ENCODE measurements around the gene FYB1.

The FYB1 gene, protein sequence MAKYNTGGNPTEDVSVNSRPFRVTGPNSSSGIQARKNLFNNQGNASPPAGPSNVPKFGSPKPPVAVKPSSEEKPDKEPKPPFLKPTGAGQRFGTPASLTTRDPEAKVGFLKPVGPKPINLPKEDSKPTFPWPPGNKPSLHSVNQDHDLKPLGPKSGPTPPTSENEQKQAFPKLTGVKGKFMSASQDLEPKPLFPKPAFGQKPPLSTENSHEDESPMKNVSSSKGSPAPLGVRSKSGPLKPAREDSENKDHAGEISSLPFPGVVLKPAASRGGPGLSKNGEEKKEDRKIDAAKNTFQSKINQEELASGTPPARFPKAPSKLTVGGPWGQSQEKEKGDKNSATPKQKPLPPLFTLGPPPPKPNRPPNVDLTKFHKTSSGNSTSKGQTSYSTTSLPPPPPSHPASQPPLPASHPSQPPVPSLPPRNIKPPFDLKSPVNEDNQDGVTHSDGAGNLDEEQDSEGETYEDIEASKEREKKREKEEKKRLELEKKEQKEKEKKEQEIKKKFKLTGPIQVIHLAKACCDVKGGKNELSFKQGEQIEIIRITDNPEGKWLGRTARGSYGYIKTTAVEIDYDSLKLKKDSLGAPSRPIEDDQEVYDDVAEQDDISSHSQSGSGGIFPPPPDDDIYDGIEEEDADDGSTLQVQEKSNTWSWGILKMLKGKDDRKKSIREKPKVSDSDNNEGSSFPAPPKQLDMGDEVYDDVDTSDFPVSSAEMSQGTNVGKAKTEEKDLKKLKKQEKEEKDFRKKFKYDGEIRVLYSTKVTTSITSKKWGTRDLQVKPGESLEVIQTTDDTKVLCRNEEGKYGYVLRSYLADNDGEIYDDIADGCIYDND

DNA sequence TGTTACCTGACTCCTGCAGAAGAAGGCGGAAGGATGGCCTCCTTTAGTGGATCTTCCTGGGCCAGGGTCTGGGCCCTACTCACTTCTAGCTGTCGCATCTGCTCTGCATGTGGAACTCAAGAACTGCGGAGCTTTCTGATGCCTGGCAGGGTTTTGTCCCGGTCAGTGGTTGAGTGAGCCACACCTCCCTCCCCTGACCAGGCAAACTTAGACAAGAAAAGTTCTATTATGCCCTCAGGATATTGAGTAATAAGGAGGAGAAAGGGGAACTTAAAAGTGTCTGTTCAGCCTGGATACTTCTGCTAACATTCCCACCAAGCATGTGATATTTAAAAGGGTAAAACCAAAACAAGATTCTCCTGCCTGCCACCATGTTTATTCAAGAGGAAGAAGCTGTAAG is at the start of gene FYB1:
TSS of gene FYB1 (minus strand) at position 127 of the 400 bp plus-strand sequence. CDS start 16,603 bp downstream, outside the sequence.
- Mint-ChIP-seq H3K4me3 (no peak within 1 kb of the TSS), H3K36me3 (ENCODE audit: low read depth) (no peaks in the 10 kb centered on the region), H3K27ac (no peak within 1 kb of the TSS), H3K27me3 (no peaks in the 10 kb centered on the region), H3K9me3 (no peaks in the 10 kb centered on the region), H3K4me1 (peaks cover 62% of the 10 kb centered on the region)
- DNase-seq (no peak), ATAC-seq (no peak)

DNA sequence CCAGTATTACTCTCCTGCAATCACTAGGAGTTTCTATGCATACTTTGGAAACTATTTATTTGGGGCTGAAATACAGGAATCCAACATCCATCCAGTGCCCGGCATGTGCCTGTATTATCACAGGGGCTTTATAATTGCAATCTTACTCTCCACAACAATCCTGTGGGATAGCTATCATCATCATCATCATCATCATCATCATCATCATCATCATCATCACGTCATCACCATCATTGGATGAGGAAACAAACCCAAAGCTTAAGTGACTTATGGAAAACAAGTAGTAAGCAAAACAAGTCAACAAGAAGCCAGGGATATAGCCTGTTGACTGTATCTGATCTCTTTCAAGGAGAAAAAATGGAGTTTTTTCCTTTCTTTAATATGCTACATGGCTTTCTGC is 47.8 kb upstream of the FYB1 start:
- Mint-ChIP-seq H3K4me1 (peaks cover 30% of the 10 kb centered on the region), H3K27ac (no peak overlapping the region), H3K9me3 (no peaks in the 10 kb centered on the region), H3K27me3 (no peaks in the 10 kb centered on the region), H3K36me3 (ENCODE audit: low read depth) (no peaks in the 10 kb centered on the region), H3K4me3 (no peak overlapping the region)
- DNase-seq: no peak
- no peak for ATAC-seq

DNA sequence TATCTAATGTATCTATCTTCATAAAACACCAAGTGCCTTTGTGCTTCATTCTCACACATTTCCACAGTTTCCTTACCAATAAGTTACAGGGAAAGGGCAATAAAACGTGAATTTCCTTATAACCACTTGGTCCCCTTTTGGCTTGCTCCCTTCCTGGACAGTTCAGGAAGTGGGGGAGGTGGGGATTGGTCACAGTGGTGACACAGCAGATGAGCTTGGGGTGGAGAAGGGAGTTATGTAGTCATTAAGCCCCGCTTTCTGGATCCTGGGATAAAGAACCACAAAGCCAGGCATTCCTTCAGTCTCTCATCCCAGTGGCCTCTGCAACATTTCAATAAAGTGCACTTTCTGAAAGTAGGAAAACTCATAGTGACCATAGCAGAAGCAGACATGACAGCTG is 47.1 kb upstream of the FYB1 start:
- H3K36me3 Mint-ChIP-seq (ENCODE audit: low read depth): no peaks in the 10 kb centered on the region
- H3K4me1 Mint-ChIP-seq: peaks cover 22% of the 10 kb centered on the region
- no peaks in the 10 kb centered on the region for H3K9me3 Mint-ChIP-seq
- H3K4me3 Mint-ChIP-seq: no peak overlapping the region
- ATAC-seq: no peak
- H3K27ac Mint-ChIP-seq: no peak overlapping the region
- no peaks in the 10 kb centered on the region for H3K27me3 Mint-ChIP-seq
- DNase-seq: no peak

DNA sequence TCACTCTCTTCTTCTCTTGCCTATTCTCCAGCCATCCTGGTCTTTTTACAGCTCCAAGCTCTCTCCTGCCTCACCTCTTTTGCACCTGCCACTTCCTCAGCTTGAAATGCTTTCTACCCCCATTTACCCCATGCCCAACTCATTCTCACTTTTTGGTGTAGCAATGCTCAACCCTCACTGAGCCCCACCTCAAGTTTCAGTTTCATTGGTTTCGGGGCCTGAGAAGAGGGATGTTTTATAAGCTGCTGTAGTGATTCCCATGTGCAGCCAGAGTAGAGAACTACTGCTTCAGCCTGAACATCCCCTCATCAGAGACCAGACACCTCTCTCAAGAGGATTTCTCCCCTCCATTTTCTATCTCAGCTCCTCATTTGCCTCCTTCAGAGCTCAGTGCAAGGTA is 45.2 kb upstream of the FYB1 start:
- no peaks in the 10 kb centered on the region for H3K36me3 Mint-ChIP-seq (ENCODE audit: low read depth)
- no peak for DNase-seq
- H3K27ac Mint-ChIP-seq: peak overlapping the region; percentile 2
- ATAC-seq: peak; percentile 49
- no peaks in the 10 kb centered on the region for H3K27me3 Mint-ChIP-seq
- no peaks in the 10 kb centered on the region for H3K9me3 Mint-ChIP-seq
- no peak overlapping the region for H3K4me3 Mint-ChIP-seq
- peaks cover 12% of the 10 kb centered on the region for H3K4me1 Mint-ChIP-seq

DNA sequence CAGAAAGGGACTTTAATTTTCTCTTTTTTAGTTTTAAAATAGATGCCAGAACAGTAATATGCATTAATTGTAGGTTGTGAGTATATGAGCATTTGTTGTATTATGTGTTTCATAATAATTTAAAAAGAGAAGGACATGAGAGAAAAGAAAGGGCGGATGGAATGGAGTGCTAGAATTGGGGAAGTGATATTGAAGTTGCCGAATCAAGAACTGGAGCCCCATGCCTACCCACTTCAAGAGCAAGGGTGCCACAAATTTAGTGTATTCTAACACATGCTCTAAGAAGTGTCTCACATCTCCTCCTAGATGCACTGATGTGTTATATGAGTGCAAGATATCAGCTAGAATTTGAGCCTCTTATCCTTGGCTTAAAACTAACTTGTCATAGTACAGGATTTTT is 43.6 kb upstream of the FYB1 start:
- Mint-ChIP-seq H3K4me3 (no peak overlapping the region), H3K36me3 (ENCODE audit: low read depth) (no peaks in the 10 kb centered on the region), H3K9me3 (no peaks in the 10 kb centered on the region), H3K27ac (no peak overlapping the region), H3K27me3 (no peaks in the 10 kb centered on the region), H3K4me1 (peaks cover 12% of the 10 kb centered on the region)
- no peak for ATAC-seq
- no peak for DNase-seq

DNA sequence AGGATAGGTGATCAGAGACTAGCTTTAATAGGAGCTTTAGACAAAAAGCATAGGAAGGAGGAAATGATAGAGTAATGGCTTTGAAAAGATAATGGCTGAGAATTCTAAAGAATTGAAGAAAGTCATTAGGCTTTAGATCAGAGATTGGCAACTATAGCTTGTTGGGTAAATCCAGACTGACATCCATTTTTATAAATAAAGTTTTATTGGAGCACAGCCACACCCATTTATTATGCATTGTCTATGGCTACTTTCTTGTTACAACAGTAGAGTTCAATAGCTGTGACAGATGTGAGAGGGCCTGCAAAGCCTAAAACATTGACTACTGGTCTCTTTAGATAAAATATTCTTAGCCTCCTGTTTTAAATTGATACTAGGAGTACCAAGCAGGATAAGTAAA is 40.7 kb upstream of the FYB1 start:
- Mint-ChIP-seq H3K36me3 (ENCODE audit: low read depth) (no peaks in the 10 kb centered on the region), H3K4me1 (peaks cover 24% of the 10 kb centered on the region), H3K9me3 (no peaks in the 10 kb centered on the region), H3K27ac (no peak overlapping the region), H3K27me3 (no peaks in the 10 kb centered on the region), H3K4me3 (no peak overlapping the region)
- DNase-seq (no peak), ATAC-seq (no peak)

DNA sequence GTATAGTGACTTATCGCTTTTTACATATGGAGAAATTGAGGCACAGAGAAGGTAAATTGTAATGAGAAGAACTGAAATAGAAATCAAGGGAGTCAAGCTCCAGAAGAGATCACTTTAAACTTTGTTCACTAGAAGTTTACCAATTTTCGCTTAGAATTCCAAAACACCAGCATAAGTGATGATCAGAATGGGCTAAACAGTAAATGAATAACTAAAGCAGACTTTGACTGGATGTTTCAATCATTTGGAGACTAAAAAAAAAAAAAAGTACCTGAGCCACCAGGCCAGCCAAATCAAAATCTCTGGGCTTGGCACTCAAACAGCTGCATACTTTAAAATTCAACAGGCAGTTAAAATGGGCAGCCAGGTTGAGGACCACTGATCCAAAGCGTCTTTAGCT is 38.2 kb upstream of the FYB1 start:
- H3K27ac Mint-ChIP-seq: no peak overlapping the region
- no peak overlapping the region for H3K4me3 Mint-ChIP-seq
- peaks cover 18% of the 10 kb centered on the region for H3K4me1 Mint-ChIP-seq
- no peak for DNase-seq
- no peak for ATAC-seq
- H3K9me3 Mint-ChIP-seq: no peaks in the 10 kb centered on the region
- H3K36me3 Mint-ChIP-seq (ENCODE audit: low read depth): no peaks in the 10 kb centered on the region
- H3K27me3 Mint-ChIP-seq: no peaks in the 10 kb centered on the region

DNA sequence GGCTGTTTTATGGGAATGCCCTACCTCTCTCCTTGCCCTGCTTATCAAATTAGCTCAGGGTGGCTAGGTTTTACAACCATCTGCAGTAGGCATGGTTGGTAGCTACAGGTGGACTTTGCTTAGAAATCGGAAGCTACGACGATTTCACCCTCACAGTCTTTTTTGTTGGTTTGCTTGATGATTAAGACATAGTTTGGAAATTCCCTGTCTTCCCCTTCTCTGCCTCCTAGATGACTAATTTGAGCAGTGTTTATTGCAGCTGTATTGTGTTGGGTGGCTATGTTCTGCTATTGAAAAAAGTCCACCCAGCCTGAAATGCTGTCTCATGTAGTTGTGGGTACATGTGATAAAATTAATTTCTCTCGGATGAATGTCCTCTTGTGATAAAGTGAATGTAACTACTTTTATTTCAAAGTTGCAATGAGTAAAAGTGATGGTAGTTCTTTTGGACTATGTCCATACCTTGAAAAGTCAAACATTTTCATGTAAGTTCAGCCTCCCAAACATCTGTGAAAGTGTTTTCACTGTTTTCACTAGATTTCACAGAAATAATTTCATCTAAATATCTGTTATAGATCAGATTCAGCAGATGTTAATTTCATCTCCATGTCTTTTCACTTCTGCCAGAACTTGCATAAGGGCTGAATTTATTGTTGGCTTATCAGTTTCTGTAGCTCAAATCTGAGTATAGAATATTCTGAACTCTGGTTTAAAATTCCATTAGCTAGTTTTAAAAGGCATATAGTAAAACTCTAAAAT is 37.3 kb upstream of the FYB1 start:
- Mint-ChIP-seq H3K27me3 (no peaks in the 10 kb centered on the region), H3K9me3 (no peaks in the 10 kb centered on the region), H3K4me3 (no peak overlapping the region), H3K36me3 (ENCODE audit: low read depth) (no peaks in the 10 kb centered on the region), H3K27ac (peak overlapping the region; percentile 70), H3K4me1 (peaks cover 17% of the 10 kb centered on the region)
- ATAC-seq: peak; percentile 93
- DNase-seq: no peak

DNA sequence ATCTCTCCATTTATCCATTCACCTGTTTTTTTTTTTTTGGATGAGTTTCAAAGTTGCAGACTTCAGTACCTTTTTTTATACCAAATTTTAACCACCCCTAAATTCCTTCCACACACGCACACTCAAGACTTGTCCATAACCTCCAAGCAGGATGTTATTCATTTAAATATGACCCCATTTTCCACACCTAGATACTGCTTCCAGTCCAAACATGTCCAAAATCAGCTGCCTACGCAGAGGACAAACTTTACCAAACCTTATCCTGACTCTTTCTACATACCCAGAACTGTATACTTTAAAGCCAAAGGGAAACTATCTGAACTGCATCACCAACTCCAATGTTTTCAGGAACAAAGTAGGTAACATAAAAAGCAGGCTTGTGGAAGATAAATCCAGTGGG is 36.0 kb upstream of the FYB1 start:
- ATAC-seq: no peak
- Mint-ChIP-seq H3K9me3 (peaks cover under 1% of the 10 kb centered on the region), H3K36me3 (ENCODE audit: low read depth) (no peaks in the 10 kb centered on the region), H3K27ac (no peak overlapping the region), H3K4me3 (no peak overlapping the region), H3K4me1 (peaks cover 17% of the 10 kb centered on the region), H3K27me3 (no peaks in the 10 kb centered on the region)
- no peak for DNase-seq

DNA sequence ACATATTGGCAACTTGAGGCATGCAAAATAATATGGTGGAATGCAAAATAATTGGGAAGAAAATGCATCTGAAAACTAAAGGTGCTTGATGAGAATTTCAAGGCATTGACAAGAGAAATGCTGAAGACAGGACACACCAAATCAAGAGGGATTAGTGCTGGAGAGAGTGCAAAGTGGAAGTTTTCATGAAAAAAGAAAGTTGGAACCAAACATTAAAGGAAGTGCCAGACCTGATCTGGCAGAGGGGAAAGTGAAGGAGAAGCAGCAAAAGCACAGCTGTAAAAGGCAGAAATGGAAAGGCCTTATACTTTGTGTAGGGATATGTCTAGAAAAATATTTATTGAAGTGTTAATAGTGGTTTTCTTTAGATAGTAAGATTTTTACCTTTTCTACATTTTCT is 35.3 kb upstream of the FYB1 start:
- H3K4me3 Mint-ChIP-seq: no peak overlapping the region
- no peak overlapping the region for H3K27ac Mint-ChIP-seq
- peaks cover 17% of the 10 kb centered on the region for H3K4me1 Mint-ChIP-seq
- no peaks in the 10 kb centered on the region for H3K27me3 Mint-ChIP-seq
- no peaks in the 10 kb centered on the region for H3K36me3 Mint-ChIP-seq (ENCODE audit: low read depth)
- peaks cover 6% of the 10 kb centered on the region for H3K9me3 Mint-ChIP-seq
- no peak for DNase-seq
- ATAC-seq: no peak

DNA sequence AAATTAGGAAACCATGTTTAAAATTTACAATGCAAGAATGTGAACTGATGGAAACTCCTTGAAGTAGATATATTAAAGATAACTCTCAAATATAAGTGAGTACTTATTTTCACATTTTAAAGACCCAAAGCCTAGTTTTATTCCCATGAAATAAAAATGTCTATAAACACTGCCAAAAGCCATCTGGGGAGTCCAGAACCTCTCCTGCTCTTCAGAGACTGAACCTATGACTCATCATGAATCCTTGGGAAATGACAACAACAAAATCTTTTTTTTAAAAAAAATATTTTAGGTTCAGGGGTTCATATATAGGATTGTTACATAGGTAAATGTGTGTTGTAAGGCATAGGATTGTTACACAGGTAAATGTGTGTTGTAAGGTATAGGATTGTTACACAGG is 33.8 kb upstream of the FYB1 start:
- peaks cover 17% of the 10 kb centered on the region for H3K4me1 Mint-ChIP-seq
- no peak for DNase-seq

DNA sequence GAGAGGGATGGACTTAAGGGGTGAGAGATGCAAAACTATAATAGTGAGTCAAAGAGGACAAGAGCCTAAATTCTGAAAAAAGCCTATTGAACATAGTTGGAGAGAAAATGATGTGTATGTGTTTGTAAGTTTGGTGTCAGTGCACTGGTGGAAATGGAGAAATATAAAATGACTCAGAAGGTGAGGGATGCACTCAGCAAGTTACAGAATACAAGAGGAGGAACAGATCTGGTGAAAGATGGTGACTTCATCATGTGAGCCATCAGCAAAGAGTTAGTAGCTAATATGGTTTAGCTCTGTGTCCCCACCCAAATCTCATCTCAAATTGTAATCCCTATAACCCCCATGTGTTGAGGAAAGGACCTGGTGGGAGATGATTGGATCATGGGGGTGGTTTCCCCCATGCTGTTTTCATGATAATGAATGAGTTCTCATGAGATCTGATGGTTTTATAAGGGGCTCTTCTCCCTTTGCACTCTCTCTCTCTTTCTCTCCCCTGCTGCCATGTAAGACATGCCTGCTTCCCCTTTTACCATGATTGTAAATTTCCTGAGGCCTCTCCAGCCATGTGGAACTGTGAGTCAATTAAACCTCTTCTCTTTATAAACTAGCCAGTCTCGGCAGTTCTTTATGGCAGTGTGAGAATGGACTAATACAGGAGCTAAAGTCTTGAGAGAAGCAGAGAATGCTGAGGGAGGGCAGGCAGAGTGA is 30.4 kb upstream of the FYB1 start:
- ATAC-seq: no peak
- Mint-ChIP-seq H3K36me3 (ENCODE audit: low read depth) (no peaks in the 10 kb centered on the region), H3K4me3 (no peak overlapping the region), H3K4me1 (peaks cover 2% of the 10 kb centered on the region), H3K27me3 (no peaks in the 10 kb centered on the region), H3K27ac (no peak overlapping the region), H3K9me3 (peaks cover 11% of the 10 kb centered on the region)
- DNase-seq: no peak

More for the DNA sequence above, 33.8 kb upstream of the FYB1 start:
- no peak overlapping the region for H3K27ac Mint-ChIP-seq
- no peaks in the 10 kb centered on the region for H3K27me3 Mint-ChIP-seq
- peaks cover 11% of the 10 kb centered on the region for H3K9me3 Mint-ChIP-seq
- ATAC-seq: no peak
- H3K36me3 Mint-ChIP-seq (ENCODE audit: low read depth): no peaks in the 10 kb centered on the region
- no peak overlapping the region for H3K4me3 Mint-ChIP-seq

DNA sequence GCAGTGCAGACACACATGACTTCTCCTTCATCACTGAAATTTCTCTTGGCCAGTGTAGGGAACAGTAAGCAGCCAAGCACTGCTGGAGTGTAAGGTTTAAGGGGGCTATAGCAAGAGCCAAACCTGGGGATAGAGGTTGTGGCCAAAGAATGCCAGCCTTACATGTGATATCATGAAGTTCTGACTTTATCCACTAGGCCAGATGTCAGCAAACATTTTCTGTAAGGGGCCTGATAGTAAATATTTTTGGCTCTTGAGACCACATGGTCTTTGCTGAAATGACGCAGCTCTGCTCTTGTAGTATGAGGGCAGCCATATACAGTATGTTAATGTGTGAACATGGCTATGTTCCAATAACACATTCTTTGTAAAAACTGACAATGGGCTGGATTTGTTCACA is 29.7 kb upstream of the FYB1 start:
- no peaks in the 10 kb centered on the region for H3K27me3 Mint-ChIP-seq
- ATAC-seq (no peak), DNase-seq (no peak)
- peaks cover 11% of the 10 kb centered on the region for H3K9me3 Mint-ChIP-seq
- H3K27ac Mint-ChIP-seq: no peak overlapping the region
- H3K4me1 Mint-ChIP-seq: peaks cover 2% of the 10 kb centered on the region
- H3K4me3 Mint-ChIP-seq: no peak overlapping the region
- no peaks in the 10 kb centered on the region for H3K36me3 Mint-ChIP-seq (ENCODE audit: low read depth)

DNA sequence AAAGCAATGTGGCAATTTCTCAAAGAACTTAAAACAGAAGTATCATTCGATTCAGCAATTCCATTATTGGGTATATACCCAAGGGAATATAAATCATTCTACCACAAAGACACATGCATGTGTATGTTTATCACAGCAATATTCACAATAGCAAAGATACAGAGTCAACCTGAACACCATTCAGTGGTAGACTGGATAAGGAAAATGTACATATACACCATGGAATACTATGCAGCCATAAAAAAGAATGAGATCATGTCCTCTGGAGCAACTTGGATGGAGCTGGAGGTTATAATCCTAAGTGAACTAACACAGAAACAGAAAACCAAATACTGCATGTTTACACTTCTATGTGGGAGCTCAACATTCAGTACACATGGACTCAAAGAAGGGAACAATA is 21.4 kb upstream of the FYB1 start:
- no peak for ATAC-seq
- H3K4me1 Mint-ChIP-seq: peaks cover 12% of the 10 kb centered on the region
- H3K27ac Mint-ChIP-seq: no peak overlapping the region
- no peak overlapping the region for H3K4me3 Mint-ChIP-seq
- peaks cover 9% of the 10 kb centered on the region for H3K9me3 Mint-ChIP-seq
- H3K36me3 Mint-ChIP-seq (ENCODE audit: low read depth): no peaks in the 10 kb centered on the region
- no peaks in the 10 kb centered on the region for H3K27me3 Mint-ChIP-seq
- DNase-seq: no peak
